Peyer's patch (tissue), 4 donors: ENCODE data around the gene C11orf65. TPM values are rescaled to one million over a fixed set of nuclear protein-coding genes. Genes with fewer than 3 reads are reported as not detected.

ENCODE experiments used
- DNase-seq, 3 donors: peaks; one replicate each; pipeline ENCODE4 v3.0.0-alpha.2; 2017 to 2019
- H3K27ac ChIP-seq, 4 donors: fragments of 200-600 bp; sonication (generic); one replicate each; pipeline ENCODE4 v1.5.1; 2016 to 2019
- H3K27me3 ChIP-seq, 2 donors: fragments of 200-600 bp; sonication (generic); one replicate each; pipeline ENCODE4 v1.5.1; 2019
- H3K36me3 ChIP-seq, 3 donors: fragments of 200-600 bp; sonication (generic); one replicate each; pipeline ENCODE4 v1.5.1; 2016 to 2019
- H3K4me1 ChIP-seq, 4 donors: fragments of 200-600 bp; sonication (generic); one replicate each; pipeline ENCODE4 v1.5.1; 2016 to 2019
- H3K4me3 ChIP-seq, 4 donors: fragments of 200-600 bp; sonication (generic); 1 replicate in 3 of 4; 2 replicates in 1 of 4; pipeline ENCODE4 v1.5.1; 2016 to 2019; ENCODE audit warnings: mild to moderate bottlenecking in 1 of 4
- H3K9me3 ChIP-seq, 4 donors: fragments of 200-600 bp; sonication (generic); one replicate each; pipeline ENCODE4 v1.5.1; 2016 to 2019; ENCODE audit warnings: mild to moderate bottlenecking in 1 of 4
- POLR2A ChIP-seq, 2 donors: fragments of 450-650 bp; IDR thresholded peaks; one replicate each; pipeline ENCODE4 v1.5.1; 2017; ENCODE audit warnings: antibody characterized with exemption in 2 of 2, mild to moderate bottlenecking in 2 of 2, moderate library complexity in 2 of 2
- total RNA-seq, 4 donors: library from RNA; depleted of rRNA; stranded (reverse); fragments of >200 nt; gene quantifications; one replicate each; pipeline ENCODE4 v1.1.0, GENCODE V29; 2016
- TF ChIP-seq, protein P1 (sequence below), 6 experiments: fragments of 450-650 bp in 4 of 6; fragments of 200-600 bp in 2 of 6; sonication (generic) in 1 of 6; IDR thresholded peaks; one replicate each; pipeline ENCODE4 v1.5.1; 2017 to 2019; ENCODE audit warnings: antibody characterized with exemption in 6 of 6, mild to moderate bottlenecking in 3 of 6, moderate library complexity in 1 of 6

Gene C11orf65
- total RNA-seq, 4 donors from 2014 or later = not detected

DNA sequence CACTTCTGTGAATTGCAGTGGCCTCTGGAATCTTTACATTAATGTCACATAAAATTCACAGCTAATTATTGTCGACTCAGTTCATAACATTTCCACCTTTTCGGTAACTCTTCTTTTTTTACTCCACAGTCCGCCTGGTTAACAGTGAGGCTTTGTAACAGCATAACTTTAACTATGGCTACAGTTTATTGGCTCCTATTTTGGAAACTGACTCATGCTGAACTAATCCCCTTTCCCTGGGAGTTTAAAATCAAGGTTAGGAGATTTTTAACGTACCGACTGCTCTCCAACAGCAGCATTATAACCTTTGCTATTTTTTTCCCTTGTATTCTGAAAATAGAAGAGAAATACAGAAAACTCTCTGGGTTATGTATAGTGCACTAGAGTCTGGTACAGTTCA, 34.1 kb upstream of the C11orf65 start:
- no peak for DNase-seq
- Histone ChIP-seq H3K27ac (no peak overlapping the region), H3K9me3 (no peaks in the 10 kb centered on the region)

DNA sequence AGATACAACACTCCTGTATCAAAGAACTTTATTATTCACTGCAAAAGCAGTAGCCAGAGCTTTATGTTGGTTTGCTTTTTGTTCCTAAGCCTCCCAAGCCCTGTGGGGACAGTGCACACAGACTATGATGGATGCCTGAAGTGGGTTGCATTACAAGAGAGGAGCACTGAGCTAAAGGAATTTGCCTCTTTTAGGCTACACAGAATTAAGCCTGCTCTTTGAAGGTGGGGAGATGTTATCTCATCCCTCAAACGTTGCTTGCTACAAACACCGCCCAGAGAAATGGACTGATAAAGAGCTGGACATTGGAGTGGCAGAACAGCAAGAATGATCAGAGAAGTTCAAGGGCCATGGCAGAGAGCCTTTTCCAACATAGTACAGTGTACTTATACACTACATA, 33.4 kb upstream of the C11orf65 start:
- Histone ChIP-seq H3K27ac (no peak overlapping the region), H3K4me1 (peaks cover 0 to 9% (median 4%) of the 10 kb centered on the region in 4 donors), H3K27me3 (no peaks in the 10 kb centered on the region), H3K4me3 (no peak overlapping the region), H3K36me3 (no peaks in the 10 kb centered on the region), H3K9me3 (no peaks in the 10 kb centered on the region)
- no peak for TF ChIP-seq POLR2A (IDR thresholded peaks at IDR 0.05)
- TF ChIP-seq, protein P1, sequence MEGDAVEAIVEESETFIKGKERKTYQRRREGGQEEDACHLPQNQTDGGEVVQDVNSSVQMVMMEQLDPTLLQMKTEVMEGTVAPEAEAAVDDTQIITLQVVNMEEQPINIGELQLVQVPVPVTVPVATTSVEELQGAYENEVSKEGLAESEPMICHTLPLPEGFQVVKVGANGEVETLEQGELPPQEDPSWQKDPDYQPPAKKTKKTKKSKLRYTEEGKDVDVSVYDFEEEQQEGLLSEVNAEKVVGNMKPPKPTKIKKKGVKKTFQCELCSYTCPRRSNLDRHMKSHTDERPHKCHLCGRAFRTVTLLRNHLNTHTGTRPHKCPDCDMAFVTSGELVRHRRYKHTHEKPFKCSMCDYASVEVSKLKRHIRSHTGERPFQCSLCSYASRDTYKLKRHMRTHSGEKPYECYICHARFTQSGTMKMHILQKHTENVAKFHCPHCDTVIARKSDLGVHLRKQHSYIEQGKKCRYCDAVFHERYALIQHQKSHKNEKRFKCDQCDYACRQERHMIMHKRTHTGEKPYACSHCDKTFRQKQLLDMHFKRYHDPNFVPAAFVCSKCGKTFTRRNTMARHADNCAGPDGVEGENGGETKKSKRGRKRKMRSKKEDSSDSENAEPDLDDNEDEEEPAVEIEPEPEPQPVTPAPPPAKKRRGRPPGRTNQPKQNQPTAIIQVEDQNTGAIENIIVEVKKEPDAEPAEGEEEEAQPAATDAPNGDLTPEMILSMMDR (IDR thresholded peaks at IDR 0.05) = no peak
- no peak for DNase-seq

More for the DNA sequence above, 34.1 kb upstream of the C11orf65 start:
- Histone ChIP-seq H3K4me3 (no peak overlapping the region), H3K36me3 (no peaks in the 10 kb centered on the region), H3K27me3 (no peaks in the 10 kb centered on the region), H3K4me1 (peaks cover 0 to 9% (median 4%) of the 10 kb centered on the region in 4 donors)
- TF ChIP-seq, protein P1 (IDR thresholded peaks at IDR 0.05) = no peak
- TF ChIP-seq POLR2A (IDR thresholded peaks at IDR 0.05) = no peak

DNA sequence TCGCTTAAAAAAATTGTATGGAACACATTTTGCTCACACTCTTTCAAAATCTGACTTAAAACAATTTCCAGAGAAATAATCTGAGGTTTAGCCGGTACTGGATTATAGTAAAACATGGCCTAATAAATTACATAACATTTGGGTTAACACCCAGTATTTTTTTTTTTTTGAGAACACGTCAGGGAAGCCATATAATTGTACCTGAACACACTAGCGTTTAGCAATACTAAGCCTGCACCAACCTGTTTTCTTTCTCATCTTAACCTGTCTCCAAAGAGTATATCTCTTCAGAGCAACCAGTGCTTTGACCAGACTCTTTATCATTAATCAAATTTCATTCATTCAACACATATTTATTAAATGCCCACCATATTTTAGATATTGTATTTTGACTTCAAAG, 32.8 kb upstream of the C11orf65 start:
- Histone ChIP-seq H3K4me1 (peaks cover 0 to 9% (median 4%) of the 10 kb centered on the region in 4 donors), H3K27ac (no peak overlapping the region), H3K27me3 (no peaks in the 10 kb centered on the region), H3K4me3 (no peak overlapping the region), H3K9me3 (no peaks in the 10 kb centered on the region), H3K36me3 (no peaks in the 10 kb centered on the region)
- no peak for DNase-seq
- no peak for TF ChIP-seq POLR2A (IDR thresholded peaks at IDR 0.05)
- TF ChIP-seq, protein P1 (IDR thresholded peaks at IDR 0.05) = no peak

DNA sequence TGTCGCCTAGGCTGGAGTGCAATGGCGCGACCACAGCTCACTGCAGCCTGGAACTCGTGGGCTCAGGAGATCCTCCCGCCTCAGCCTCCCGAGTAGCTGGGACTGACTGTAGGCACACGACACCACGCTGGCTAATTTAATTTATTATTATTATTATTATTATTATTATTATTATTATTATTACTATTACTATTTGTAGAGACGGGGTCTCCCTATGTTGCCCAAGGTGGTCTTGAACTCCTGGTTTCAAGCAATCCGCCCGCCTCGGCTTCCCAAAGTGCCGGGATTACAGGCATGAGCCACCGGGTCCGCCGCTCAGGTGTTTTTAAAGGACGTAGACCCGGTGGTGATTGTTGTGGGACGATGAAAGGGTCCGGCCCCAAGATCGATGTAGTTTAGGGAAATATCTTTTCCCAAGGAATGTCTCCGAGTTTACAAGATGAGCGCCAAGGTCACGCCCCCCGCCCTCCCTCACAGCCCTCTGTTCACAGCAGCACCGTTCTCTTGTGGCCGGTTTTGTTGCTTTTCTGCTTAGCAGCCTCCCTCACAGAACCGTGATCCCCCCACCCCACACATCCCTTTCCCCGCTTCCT, 31.6 kb upstream of the C11orf65 start:
- Histone ChIP-seq H3K27me3 (no peaks in the 10 kb centered on the region), H3K4me1 (peaks cover 0 to 9% (median 4%) of the 10 kb centered on the region in 4 donors), H3K9me3 (no peaks in the 10 kb centered on the region), H3K27ac (peak overlapping the region; percentile 77 to 95 (median 88)), H3K4me3 (peak overlapping the region; percentile 56 to 81 (median 76)), H3K36me3 (no peaks in the 10 kb centered on the region)
- no peak for DNase-seq
- TF ChIP-seq POLR2A (IDR thresholded peaks at IDR 0.05) = no peak
- TF ChIP-seq, protein P1 (IDR thresholded peaks at IDR 0.05) = no peak

DNA sequence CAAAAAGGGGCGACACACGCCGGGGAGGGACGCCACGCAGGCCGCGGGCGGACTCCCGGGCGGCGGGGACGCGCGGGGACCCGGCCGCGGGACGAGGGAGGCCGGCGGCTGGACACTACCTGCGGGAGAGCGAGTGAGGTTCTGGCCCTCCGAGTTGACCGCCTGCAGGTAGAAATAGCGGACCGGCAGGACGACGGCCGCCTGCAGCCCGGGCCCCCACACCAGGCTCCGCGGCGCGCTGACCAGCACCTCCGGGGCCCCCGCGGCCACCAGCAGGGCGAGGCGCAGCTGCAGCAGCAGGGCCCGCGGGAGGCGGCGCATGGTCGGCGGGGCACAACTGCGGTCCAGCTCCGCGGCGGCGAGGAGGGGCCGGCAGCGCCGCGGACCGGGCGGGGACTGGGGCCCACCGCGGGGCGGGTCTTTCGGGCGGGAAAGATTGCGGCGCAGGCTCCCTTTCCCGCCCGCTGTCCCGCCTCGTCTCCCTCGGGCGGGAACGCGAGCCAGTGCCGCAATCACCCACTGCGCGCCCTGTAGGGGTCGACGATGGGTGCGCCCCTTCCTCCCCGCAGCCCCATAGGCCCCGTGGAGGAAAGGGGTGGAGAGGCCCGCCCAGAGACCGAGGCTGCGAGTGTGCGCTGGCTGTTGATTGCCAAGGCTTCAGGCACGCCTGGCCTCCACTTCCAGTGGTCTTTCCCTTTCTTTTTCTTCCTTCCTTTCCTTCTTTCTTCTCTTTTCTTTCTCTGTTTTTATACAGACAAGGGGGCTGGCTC, 30.9 kb upstream of the C11orf65 start, which contains the start of gene POGLUT3:
POGLUT3 (minus strand) TSS at position 339 of the 770 bp plus-strand sequence; CDS start at position 321, 18 bp downstream.
- no peak for TF ChIP-seq POLR2A (IDR thresholded peaks at IDR 0.05)
- TF ChIP-seq, protein P1 (IDR thresholded peaks at IDR 0.05) = no peak

More for the DNA sequence above, 30.9 kb upstream of the C11orf65 start, which contains the start of gene POGLUT3:
- Histone ChIP-seq H3K36me3 (no peaks in the 10 kb centered on the region), H3K27me3 (no peaks in the 10 kb centered on the region), H3K4me3 (peak within 1 kb of the TSS; percentile 56 to 81 (median 76)), H3K4me1 (peaks cover 0 to 9% (median 4%) of the 10 kb centered on the region in 4 donors), H3K27ac (peak within 1 kb of the TSS; percentile 77 to 95 (median 88)), H3K9me3 (no peaks in the 10 kb centered on the region)
- peak; percentile 22 to 74 (median 68) for DNase-seq
